Chondrocyte (in vitro differentiated cells): ENCODE data around the gene TACR1. TPM values are rescaled to one million over a fixed set of nuclear protein-coding genes. Genes with fewer than 3 reads are reported as not detected.

Experiments
- DNase-seq: peaks from one replicate; pipeline ENCODE4 v3.0.0; 2021; ENCODE audit warnings: mixed read lengths, low spot score
- H3K27ac Mint-ChIP-seq: one replicate; pipeline ENCODE4 v1.8.0; 2021; ENCODE audit warnings: mild to moderate bottlenecking, moderate library complexity, mixed read lengths; ENCODE audit not compliant: unreplicated experiment
- H3K27me3 Mint-ChIP-seq: 2 replicates; pipeline ENCODE4 v1.8.0; 2021; ENCODE audit warnings: low read depth, mixed read lengths
- H3K36me3 Mint-ChIP-seq: 2 replicates; pipeline ENCODE4 v1.8.0; 2021; ENCODE audit warnings: low read depth, mixed read lengths
- H3K4me1 Mint-ChIP-seq: 2 replicates; pipeline ENCODE4 v1.8.0; 2021; ENCODE audit warnings: low read depth, mild to moderate bottlenecking, mixed read lengths
- H3K4me3 Mint-ChIP-seq: one replicate; pipeline ENCODE4 v1.8.0; 2021; ENCODE audit warnings: mild to moderate bottlenecking, moderate library complexity, mixed read lengths; ENCODE audit not compliant: unreplicated experiment
- H3K9me3 Mint-ChIP-seq: 2 replicates; pipeline ENCODE4 v1.8.0; 2021; ENCODE audit warnings: low read depth, mixed read lengths
- total RNA-seq: library from RNA; stranded (reverse); gene quantifications from 3 replicates; pipeline ENCODE4 v1.2.1, GENCODE V29; 2021
- TF ChIP-seq, protein P1 (sequence below): fragments of 200-600 bp; sonication (generic); IDR thresholded peaks from 2 replicates; pipeline ENCODE4 v1.5.0; 2021; ENCODE audit warnings: antibody characterized with exemption, mild to moderate bottlenecking, moderate library complexity

The TACR1 gene
- total RNA-seq, 1 donor from 2014 or later: not detected

DNA sequence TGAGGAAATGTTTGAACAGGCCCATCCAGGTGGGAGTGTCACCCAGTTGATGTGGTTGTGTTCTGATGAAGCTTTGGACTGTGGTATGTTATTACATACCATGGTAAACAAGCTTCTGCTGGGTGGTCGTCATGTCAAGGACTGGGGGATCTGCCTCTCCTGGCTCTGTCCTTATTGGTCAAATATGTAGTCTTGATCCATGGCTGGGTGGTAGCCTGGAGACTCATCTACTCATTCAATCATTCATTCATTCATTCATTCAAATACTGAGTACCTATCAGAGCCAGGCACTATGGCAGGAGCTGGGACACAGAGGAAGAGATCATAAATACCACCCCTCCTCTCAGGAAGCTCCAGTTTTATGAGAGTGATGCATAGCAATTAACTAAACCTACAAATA is 60.8 kb downstream of the TACR1 start:
- H3K27me3 Mint-ChIP-seq: no peaks in the 10 kb centered on the region

DNA sequence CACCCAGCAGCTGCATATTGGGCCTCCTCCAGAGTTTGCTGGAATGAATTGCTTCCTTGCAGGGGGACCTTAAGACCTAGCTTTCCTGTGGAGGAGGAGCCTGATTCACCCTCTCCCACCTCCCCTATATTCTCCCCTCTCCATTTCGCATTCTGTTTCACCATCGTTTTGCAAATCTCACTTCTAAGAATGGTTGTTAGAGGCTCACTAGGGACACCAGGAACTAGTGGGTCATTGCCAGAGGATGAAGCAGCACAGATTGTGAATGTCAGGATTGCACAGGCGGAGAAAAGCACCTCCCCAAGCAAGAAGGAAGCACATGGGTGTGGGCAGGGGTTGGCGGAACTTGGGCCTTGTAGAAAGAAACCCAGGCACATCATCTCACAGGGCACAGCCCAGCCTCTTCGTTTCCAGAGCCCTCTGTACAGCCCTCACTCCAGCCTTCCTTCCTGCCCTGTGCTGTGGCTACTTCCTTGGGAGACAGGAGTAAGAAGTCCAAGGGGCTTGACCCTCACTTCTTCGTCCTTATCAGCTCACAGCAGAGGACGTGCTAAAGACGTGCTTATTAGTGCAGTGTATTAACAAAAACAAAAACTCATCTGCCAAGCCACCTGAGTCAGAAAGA is 63.4 kb downstream of the TACR1 start:
- peaks cover 3% of the 10 kb centered on the region for H3K4me1 Mint-ChIP-seq
- no peak for DNase-seq
- no peak overlapping the region for H3K4me3 Mint-ChIP-seq
- TF ChIP-seq, protein P1, sequence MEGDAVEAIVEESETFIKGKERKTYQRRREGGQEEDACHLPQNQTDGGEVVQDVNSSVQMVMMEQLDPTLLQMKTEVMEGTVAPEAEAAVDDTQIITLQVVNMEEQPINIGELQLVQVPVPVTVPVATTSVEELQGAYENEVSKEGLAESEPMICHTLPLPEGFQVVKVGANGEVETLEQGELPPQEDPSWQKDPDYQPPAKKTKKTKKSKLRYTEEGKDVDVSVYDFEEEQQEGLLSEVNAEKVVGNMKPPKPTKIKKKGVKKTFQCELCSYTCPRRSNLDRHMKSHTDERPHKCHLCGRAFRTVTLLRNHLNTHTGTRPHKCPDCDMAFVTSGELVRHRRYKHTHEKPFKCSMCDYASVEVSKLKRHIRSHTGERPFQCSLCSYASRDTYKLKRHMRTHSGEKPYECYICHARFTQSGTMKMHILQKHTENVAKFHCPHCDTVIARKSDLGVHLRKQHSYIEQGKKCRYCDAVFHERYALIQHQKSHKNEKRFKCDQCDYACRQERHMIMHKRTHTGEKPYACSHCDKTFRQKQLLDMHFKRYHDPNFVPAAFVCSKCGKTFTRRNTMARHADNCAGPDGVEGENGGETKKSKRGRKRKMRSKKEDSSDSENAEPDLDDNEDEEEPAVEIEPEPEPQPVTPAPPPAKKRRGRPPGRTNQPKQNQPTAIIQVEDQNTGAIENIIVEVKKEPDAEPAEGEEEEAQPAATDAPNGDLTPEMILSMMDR: no peak
- H3K27ac Mint-ChIP-seq: no peak overlapping the region
- H3K27me3 Mint-ChIP-seq: no peaks in the 10 kb centered on the region
- no peaks in the 10 kb centered on the region for H3K9me3 Mint-ChIP-seq
- H3K36me3 Mint-ChIP-seq: no peaks in the 10 kb centered on the region

More for the DNA sequence above, 60.8 kb downstream of the TACR1 start:
- TF ChIP-seq, protein P1: no peak
- peaks cover 3% of the 10 kb centered on the region for H3K4me1 Mint-ChIP-seq
- H3K27ac Mint-ChIP-seq: no peak overlapping the region
- no peaks in the 10 kb centered on the region for H3K36me3 Mint-ChIP-seq
- H3K4me3 Mint-ChIP-seq: no peak overlapping the region
- H3K9me3 Mint-ChIP-seq: no peaks in the 10 kb centered on the region
- DNase-seq: no peak

DNA sequence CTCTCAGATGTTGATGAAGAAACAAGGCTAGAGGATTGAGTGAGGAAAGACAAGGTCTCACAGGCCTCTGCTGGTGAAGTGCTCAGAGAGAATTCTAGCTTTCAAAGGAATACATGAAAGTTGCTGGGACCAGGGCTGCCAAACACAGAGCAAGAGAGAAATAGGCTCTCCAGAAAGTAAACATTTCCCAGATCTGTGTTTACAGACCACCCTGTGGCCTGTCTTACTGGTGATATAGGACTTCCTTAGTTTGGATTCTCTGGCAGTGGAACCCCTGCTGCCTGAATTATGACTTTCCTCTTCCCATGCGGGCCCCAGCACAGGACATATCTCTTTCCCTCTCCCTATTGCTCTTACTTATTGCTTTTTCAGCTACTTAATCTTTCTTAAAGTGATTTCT is 64.5 kb downstream of the TACR1 start:
- DNase-seq: no peak
- peaks cover 3% of the 10 kb centered on the region for H3K4me1 Mint-ChIP-seq
- H3K27me3 Mint-ChIP-seq: no peaks in the 10 kb centered on the region
- H3K27ac Mint-ChIP-seq: no peak overlapping the region
- no peaks in the 10 kb centered on the region for H3K36me3 Mint-ChIP-seq
- TF ChIP-seq, protein P1: no peak
- no peaks in the 10 kb centered on the region for H3K9me3 Mint-ChIP-seq
- H3K4me3 Mint-ChIP-seq: no peak overlapping the region

DNA sequence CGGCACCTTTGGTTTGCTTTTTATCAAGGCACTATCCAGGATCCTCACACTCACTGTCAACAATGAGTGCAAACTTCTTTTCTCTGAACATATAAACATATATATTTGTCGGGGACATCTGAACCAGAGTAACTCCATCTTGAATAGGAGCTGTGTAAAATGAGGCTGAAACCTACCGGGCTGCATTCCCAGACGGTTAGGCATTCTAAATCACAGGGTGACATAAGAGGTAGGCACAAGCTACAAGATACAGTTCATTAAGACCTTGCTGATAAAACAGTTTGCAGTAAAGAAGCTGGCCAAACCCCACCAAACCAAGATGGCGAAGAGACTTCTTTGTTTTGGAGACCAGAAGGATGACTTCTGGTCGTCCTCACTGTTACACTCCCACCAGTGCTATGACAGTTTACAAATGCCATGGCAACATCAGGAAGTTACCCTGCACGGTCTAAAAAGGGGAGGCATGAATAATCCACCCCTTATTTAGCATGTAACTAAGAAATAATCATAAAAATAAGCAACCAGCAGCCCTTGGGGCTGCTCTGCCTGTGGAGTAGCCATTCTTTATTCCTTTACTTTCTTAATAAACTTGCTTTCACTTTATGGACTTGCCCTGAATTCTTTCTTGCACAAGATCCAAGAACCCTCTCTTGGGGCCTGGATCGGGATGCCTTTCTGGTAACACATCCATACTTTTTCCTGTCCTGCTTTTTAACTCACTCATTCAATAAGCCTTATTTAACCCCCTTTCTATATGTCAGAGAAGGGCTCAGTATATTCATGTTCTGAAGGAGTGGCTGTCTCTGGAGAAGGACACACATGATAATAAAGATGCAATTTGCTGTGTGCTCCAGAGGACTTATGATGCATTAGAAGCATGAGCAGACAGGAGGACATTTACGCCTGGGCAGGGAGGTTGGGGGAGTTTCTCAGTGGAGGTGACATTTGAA is 65.4 kb downstream of the TACR1 start:
- Mint-ChIP-seq H3K27me3 (no peaks in the 10 kb centered on the region), H3K27ac (no peak overlapping the region), H3K4me1 (peaks cover 3% of the 10 kb centered on the region), H3K9me3 (no peaks in the 10 kb centered on the region), H3K36me3 (no peaks in the 10 kb centered on the region), H3K4me3 (no peak overlapping the region)
- no peak for DNase-seq
- TF ChIP-seq, protein P1: no peak

DNA sequence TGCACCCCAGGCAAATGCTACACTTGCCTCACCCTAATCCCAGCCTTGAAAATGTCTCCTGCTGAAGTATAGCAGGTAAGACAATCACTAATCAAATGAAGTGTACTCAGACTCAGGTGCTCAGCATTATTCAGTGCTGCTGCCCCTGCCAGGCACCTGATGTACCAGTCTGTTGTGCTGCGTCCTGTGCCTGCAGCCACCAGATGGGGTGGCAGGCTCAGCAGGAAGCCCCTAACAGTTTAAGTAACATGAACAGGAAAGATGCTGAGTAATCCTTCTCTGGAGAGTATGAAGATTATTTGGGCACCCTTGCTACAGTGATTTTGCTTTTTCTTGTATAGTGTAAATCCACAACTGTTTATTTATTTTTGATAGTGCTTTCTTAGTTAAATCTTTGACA is 69.1 kb downstream of the TACR1 start:
- no peaks in the 10 kb centered on the region for H3K36me3 Mint-ChIP-seq
- H3K9me3 Mint-ChIP-seq: peaks cover 18% of the 10 kb centered on the region
- DNase-seq: no peak
- TF ChIP-seq, protein P1: no peak
- no peak overlapping the region for H3K4me3 Mint-ChIP-seq
- no peaks in the 10 kb centered on the region for H3K27me3 Mint-ChIP-seq
- H3K27ac Mint-ChIP-seq: no peak overlapping the region
- H3K4me1 Mint-ChIP-seq: peaks cover 3% of the 10 kb centered on the region
